Measurements from ENCODE around the gene CCNI.

CCNI gene

GRCh38 chr4:77012726-77013125 is 63.1 kb downstream of the CCNI start:
- H3K27me3 Mint-ChIP-seq (ENCODE audit: low read depth, poor library complexity): no peaks in the 10 kb centered on the region
- H3K36me3 Mint-ChIP-seq (ENCODE audit: low read depth): peaks cover 92% of the 10 kb centered on the region
- no peak overlapping the region for H3K4me3 Mint-ChIP-seq
- DNase-seq: no peak
- peak overlapping the region; percentile 47 for H3K27ac Mint-ChIP-seq
- H3K9me3 Mint-ChIP-seq: no peaks in the 10 kb centered on the region
- no peak for TF ChIP-seq CTCF (IDR thresholded peaks at IDR 0.05)
- peaks cover 29% of the 10 kb centered on the region for H3K4me1 Mint-ChIP-seq

GRCh38 chr4:77010841-77011354 is 64.9 kb downstream of the CCNI start:
- DNase-seq: no peak
- Mint-ChIP-seq H3K4me3 (no peak overlapping the region), H3K27me3 (ENCODE audit: low read depth, poor library complexity) (no peaks in the 10 kb centered on the region), H3K36me3 (ENCODE audit: low read depth) (peaks cover 93% of the 10 kb centered on the region), H3K9me3 (no peaks in the 10 kb centered on the region), H3K4me1 (peaks cover 48% of the 10 kb centered on the region), H3K27ac (peak overlapping the region; percentile 37)
- no peak for TF ChIP-seq CTCF (IDR thresholded peaks at IDR 0.05)

- no peaks in the 10 kb centered on the region for H3K27me3 Mint-ChIP-seq (ENCODE audit: low read depth, poor library complexity)
- H3K4me3 Mint-ChIP-seq: no peak overlapping the region
- no peak for TF ChIP-seq CTCF (IDR thresholded peaks at IDR 0.05)
- H3K27ac Mint-ChIP-seq: peak overlapping the region; percentile 20
- peaks cover 92% of the 10 kb centered on the region for H3K36me3 Mint-ChIP-seq (ENCODE audit: low read depth)
- peaks cover 57% of the 10 kb centered on the region for H3K4me1 Mint-ChIP-seq
- no peaks in the 10 kb centered on the region for H3K9me3 Mint-ChIP-seq
- DNase-seq: no peak
Observed at GRCh38 chr4:77009511-77010115, 66.2 kb downstream of the CCNI start.

GRCh38 chr4:77007358-77008230 is 68.2 kb downstream of the CCNI start:
- Mint-ChIP-seq H3K36me3 (ENCODE audit: low read depth) (peaks cover 92% of the 10 kb centered on the region), H3K9me3 (no peaks in the 10 kb centered on the region), H3K4me3 (peak overlapping the region; percentile 8), H3K4me1 (peaks cover 71% of the 10 kb centered on the region), H3K27me3 (ENCODE audit: low read depth, poor library complexity) (no peaks in the 10 kb centered on the region), H3K27ac (peak overlapping the region; percentile 88)
- no peak for DNase-seq
- TF ChIP-seq CTCF (IDR thresholded peaks at IDR 0.05): no peak

GRCh38 chr4:77006753-77007353 is 68.9 kb downstream of the CCNI start:
- peak overlapping the region; percentile 68 for H3K27ac Mint-ChIP-seq
- no peak overlapping the region for H3K4me3 Mint-ChIP-seq
- H3K36me3 Mint-ChIP-seq (ENCODE audit: low read depth): peaks cover 87% of the 10 kb centered on the region
- no peaks in the 10 kb centered on the region for H3K9me3 Mint-ChIP-seq
- H3K4me1 Mint-ChIP-seq: peaks cover 78% of the 10 kb centered on the region
- TF ChIP-seq CTCF (IDR thresholded peaks at IDR 0.05): no peak
- no peaks in the 10 kb centered on the region for H3K27me3 Mint-ChIP-seq (ENCODE audit: low read depth, poor library complexity)
- DNase-seq: no peak
